ENCODE measurements around the gene TMEM183A.
A peak's percentile ranks its signal among the peaks of the same experiment; 100 is the strongest.
"Not testable (repeated sequence)": the region's sequence is repeated elsewhere in the genome, so short reads cannot be mapped to it uniquely, and the experiment has no call there.

Gene TMEM183A

GRCh38 chr1:203006948-203007871 lies at the start of gene TMEM183A:
Gene TMEM183A, plus strand, starts transcription at chr1:203007374. Its CDS starts 92 bp downstream, at chr1:203007466.
- DNase-seq: peak; percentile 88 to 96

- DNase-seq: peak; percentile 43 to 86
Observed at GRCh38 chr1:202957733-202958543, 49.2 kb upstream of the TMEM183A start, which contains the start of gene ADIPOR1. Gene ADIPOR1, minus strand, starts transcription at chr1:202958312. Its CDS starts 7,242 bp downstream, at chr1:202951070.

GRCh38 chr1:202958544-202959275 lies 48.5 kb upstream of the TMEM183A start:
- DNase-seq: peak in 1 of 2 experiments; percentile 6

GRCh38 chr1:202959276-202959620 lies 47.9 kb upstream of the TMEM183A start:
- no peak for DNase-seq

GRCh38 chr1:202961220-202961880 lies 45.8 kb upstream of the TMEM183A start:
- DNase-seq: no peak

GRCh38 chr1:202964791-202965410 lies 42.3 kb upstream of the TMEM183A start:
- DNase-seq: peak; percentile 68 to 69

GRCh38 chr1:202965422-202965821 lies 41.8 kb upstream of the TMEM183A start:
- DNase-seq: no peak

- DNase-seq: no peak
Observed at GRCh38 chr1:202966006-202966898, 40.9 kb upstream of the TMEM183A start.

- DNase-seq: peak in 1 of 2 experiments; percentile 30
Observed at GRCh38 chr1:202967684-202968281, 39.4 kb upstream of the TMEM183A start.

GRCh38 chr1:202968351-202968750 lies 38.8 kb upstream of the TMEM183A start:
- no peak for DNase-seq

GRCh38 chr1:202968895-202969295 lies 38.3 kb upstream of the TMEM183A start:
- peak; percentile 15 to 59 for DNase-seq

GRCh38 chr1:202972046-202972445 lies 35.1 kb upstream of the TMEM183A start:
- no peak for DNase-seq

GRCh38 chr1:202974856-202975255 lies 32.3 kb upstream of the TMEM183A start:
- no peak for DNase-seq

- no peak for DNase-seq
Observed at GRCh38 chr1:202976633-202977032, 30.5 kb upstream of the TMEM183A start.

GRCh38 chr1:202979459-202979858 lies 27.7 kb upstream of the TMEM183A start:
- DNase-seq: no peak

GRCh38 chr1:202981939-202982338 lies 25.2 kb upstream of the TMEM183A start:
- no peak for DNase-seq

- no peak for DNase-seq
Observed at GRCh38 chr1:202982715-202983430, 24.3 kb upstream of the TMEM183A start.

GRCh38 chr1:202986120-202986519 lies 21.1 kb upstream of the TMEM183A start:
- not testable (repeated sequence) for DNase-seq

- DNase-seq: no peak
Observed at GRCh38 chr1:202987255-202987654, 19.9 kb upstream of the TMEM183A start.
